ENCODE results near the gene GRIN3B. TPM values are rescaled to one million over a fixed set of nuclear protein-coding genes. Genes with fewer than 3 reads are reported as not detected.
A peak's percentile ranks its signal among the peaks of the same experiment; 100 is the strongest.

Gene GRIN3B
- total and polyA plus RNA-seq, 9 of the 15 experiments (the other 6 are each of a cell fraction or from before 2014, with no cell fraction given): 0.06 to 0.95 (median 0.19) TPM; not detected in 6

DNA sequence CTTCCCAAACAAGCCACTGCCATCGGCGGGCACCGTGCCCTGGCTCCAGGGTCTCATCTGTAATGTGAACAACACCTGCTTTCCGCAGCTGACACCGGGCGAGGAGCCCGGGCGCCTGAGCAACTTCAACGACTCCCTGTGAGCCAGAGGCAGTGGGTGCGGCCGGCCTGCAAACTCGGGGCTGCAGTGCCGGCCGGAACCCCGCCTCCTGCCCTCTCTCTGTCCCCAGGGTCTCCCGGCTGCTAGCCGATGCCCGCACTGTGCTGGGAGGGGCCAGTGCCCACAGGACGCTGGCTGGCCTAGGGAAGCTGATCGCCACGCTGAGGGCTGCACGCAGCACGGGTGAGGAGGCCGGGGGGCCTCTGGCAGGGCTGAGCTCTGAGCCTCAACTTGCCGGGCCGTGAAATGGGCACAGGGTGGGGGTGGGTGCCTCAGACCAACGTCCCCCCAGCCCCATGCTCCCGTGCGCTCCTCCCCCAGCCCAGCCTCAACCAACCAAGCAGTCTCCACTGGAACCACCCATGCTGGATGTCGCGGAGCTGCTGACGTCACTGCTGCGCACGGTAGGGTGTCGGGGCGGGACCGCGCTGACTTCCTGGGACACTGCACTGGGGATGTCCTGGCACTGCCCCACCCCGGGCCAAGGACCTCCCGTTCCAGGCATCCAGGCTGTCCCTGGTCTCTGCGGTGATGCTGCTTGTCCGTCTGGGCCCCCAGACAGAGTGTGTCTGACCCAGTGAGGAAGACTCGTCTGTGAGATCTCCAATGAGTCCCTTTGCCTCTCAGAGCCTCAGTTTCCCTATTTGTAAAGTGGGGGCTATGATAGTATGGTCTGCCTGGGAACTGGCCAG lies 41.8 kb downstream of the GRIN3B start (continued):
- no peak for TF ChIP-seq BRD9 (IDR thresholded peaks at IDR 0.05; ENCODE audit: low read depth, partially characterized antibody)
- no peak for TF ChIP-seq ZNF134 (CRISPR knock-in tag; conservative IDR thresholded peaks at IDR 0.05)
- no peak for TF ChIP-seq DNMT1 (IDR thresholded peaks at IDR 0.05)
- no peak for TF ChIP-seq RBBP5 (IDR thresholded peaks at IDR 0.05; ENCODE audit: borderline replicate concordance, insufficient read depth, low read length, poor library complexity, severe bottlenecking)
- TF ChIP-seq MEIS2 (IDR thresholded peaks at IDR 0.05; ENCODE audit: partially characterized antibody): no peak
- TF ChIP-seq HCFC1 (IDR thresholded peaks at IDR 0.05; ENCODE audit: low read depth, low read length): peak; percentile 75
- 0 out of 2 replicates have a peak, but pooled peaks have one; percentile 11 for TF ChIP-seq FOXK1 (CRISPR knock-in tag; IDR thresholded peaks at IDR 0.05; ENCODE audit: borderline replicate concordance)
- no peak for TF ChIP-seq PRMT5 (CRISPR knock-in tag; IDR thresholded peaks at IDR 0.05)
- no peak for TF ChIP-seq NFYB (IDR thresholded peaks at IDR 0.05; ENCODE audit: extremely low read depth, insufficient read length)
- TF ChIP-seq CCNT2 (IDR thresholded peaks at IDR 0.05; ENCODE audit: borderline replicate concordance, extremely low read depth, insufficient read length, low read depth, low read length): peak; percentile 48
- no peak for TF ChIP-seq RNF219 (CRISPR knock-in tag; IDR thresholded peaks at IDR 0.05)
- TF ChIP-seq FOXJ2 (tag; IDR thresholded peaks at IDR 0.05): no peak
- TF ChIP-seq E2F1 (CRISPR knock-in tag; IDR thresholded peaks at IDR 0.05): no peak
- peak; percentile 83; the same call in 1 of the 2 replicates for TF ChIP-seq SMARCA5 (IDR thresholded peaks at IDR 0.05)
- TF ChIP-seq USF1 (CRISPR knock-in tag; IDR thresholded peaks at IDR 0.05): no peak
- TF ChIP-seq YBX1 (IDR thresholded peaks at IDR 0.05): no peak
- TF ChIP-seq, protein P1, sequence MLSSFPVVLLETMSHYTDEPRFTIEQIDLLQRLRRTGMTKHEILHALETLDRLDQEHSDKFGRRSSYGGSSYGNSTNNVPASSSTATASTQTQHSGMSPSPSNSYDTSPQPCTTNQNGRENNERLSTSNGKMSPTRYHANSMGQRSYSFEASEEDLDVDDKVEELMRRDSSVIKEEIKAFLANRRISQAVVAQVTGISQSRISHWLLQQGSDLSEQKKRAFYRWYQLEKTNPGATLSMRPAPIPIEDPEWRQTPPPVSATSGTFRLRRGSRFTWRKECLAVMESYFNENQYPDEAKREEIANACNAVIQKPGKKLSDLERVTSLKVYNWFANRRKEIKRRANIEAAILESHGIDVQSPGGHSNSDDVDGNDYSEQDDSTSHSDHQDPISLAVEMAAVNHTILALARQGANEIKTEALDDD (IDR thresholded peaks at IDR 0.05): no peak
- no peak for TF ChIP-seq ZNF764 (CRISPR knock-in tag; IDR thresholded peaks at IDR 0.05; ENCODE audit: low read depth)
- TF ChIP-seq JUN (IDR thresholded peaks at IDR 0.05; ENCODE audit: borderline replicate concordance, low read depth, low read length): peak; percentile 46; the same call in 1 of the 2 replicates
- no peak for TF ChIP-seq JUN (CRISPR knock-in tag; IDR thresholded peaks at IDR 0.05; ENCODE audit: borderline replicate concordance)
- TF ChIP-seq TSC22D4 (tag; IDR thresholded peaks at IDR 0.05): no peak
- peak; percentile 80; the same call in 1 of the 2 replicates for TF ChIP-seq KHSRP (IDR thresholded peaks at IDR 0.05)
- TF ChIP-seq TAF7 (tag; IDR thresholded peaks at IDR 0.05): no peak
- TF ChIP-seq FOXP1 (CRISPR knock-in tag; IDR thresholded peaks at IDR 0.05): no peak
- no peak for TF ChIP-seq HMG20B (CRISPR knock-in tag; IDR thresholded peaks at IDR 0.05)

Measured in K562 (cell line).